AG04450 (cell line): ENCODE results near the gene PFN1. TPM values are rescaled to one million over a fixed set of nuclear protein-coding genes. Genes with fewer than 3 reads are reported as not detected.

Experiments
- CTCF ChIA-PET: fragments of 300-600, 350-600 bp; formaldehyde crosslinking; extraction: SDS; loops from one replicate; lab custom pipeline; 2022; ENCODE audit warnings: antibody characterized with exemption, inconsistent platforms; lab: Charles Lee
- POLR2A ChIA-PET: fragments of 350-600 bp; formaldehyde crosslinking; extraction: SDS; loops from one replicate; lab custom pipeline; 2021; ENCODE audit warnings: antibody characterized with exemption, inconsistent platforms; lab: Yijun Ruan, JAX
- DNase-seq: peaks from one replicate; pipeline ENCODE4 v3.0.0-alpha.2; 2011; ENCODE audit warnings: low read depth, low spot score
- H3K27ac ChIP-seq: one replicate; pipeline ENCODE4 v1.5.1; 2012; ENCODE audit warnings: low read depth, low read length, control low read depth
- H3K27me3 ChIP-seq: one replicate; pipeline ENCODE4 v1.6.0; 2012; ENCODE audit warnings: low read length; ENCODE audit not compliant: control insufficient read depth, insufficient read depth
- H3K4me3 ChIP-seq: 2 replicates; pipeline ENCODE4 v1.5.1; 2011; ENCODE audit warnings: mild to moderate bottlenecking, low read depth, low read length, control low read depth
- H3K9me3 ChIP-seq: 2 replicates; pipeline ENCODE4 v1.5.1; 2012; ENCODE audit warnings: low read length; ENCODE audit not compliant: control insufficient read depth, insufficient read depth
- CTCF ChIP-seq: IDR thresholded peaks from 2 replicates; pipeline ENCODE4 v1.5.1; 2011; ENCODE audit warnings: low read depth, low read length, control low read depth, inconsistent platforms
- polyA plus RNA-seq: library from polyadenylated mRNA; depleted of rRNA; stranded (reverse); fragments of >200 nt; gene quantifications from 2 replicates; pipeline ENCODE4 v1.2.3, GENCODE V29; 2011

The PFN1 gene
- polyA plus RNA-seq, 1 experiment, result 1,141 TPM

GRCh38 chr17:4986951-4987766 is 38.8 kb upstream of the PFN1 start, which contains the start of gene CAMTA2:
CAMTA2 (minus strand) TSS chr17:4987675; CDS start chr17:4986222, 1,453 bp downstream.
- peak; percentile 62 for TF ChIP-seq CTCF

GRCh38 chr17:4986403-4986802 is 38.1 kb upstream of the PFN1 start:
- TF ChIP-seq CTCF, result no peak
- Histone ChIP-seq H3K27me3 (no peaks in the 10 kb centered on the region), H3K27ac (no peak overlapping the region), H3K4me3 (peak overlapping the region; percentile 85), H3K9me3 (no peaks in the 10 kb centered on the region; the same call in 1 of the 2 replicates)
- CTCF ChIA-PET, result interaction anchor here (0.8 to 1.9 kb wide), 5 partner anchors 8 to 77 kb away, joined by 3 to 6 read pairs (median 3); no protein-coding TSS in a partner anchor
- POLR2A ChIA-PET, result interaction anchor here (1.2 to 3.1 kb wide), 3 partner anchors 11 to 73 kb away, joined by 5 to 11 read pairs (median 6); partner anchors contain the start of genes INCA1, KIF1C and SPAG7
- DNase-seq, result no peak

More at GRCh38 chr17:4986951-4987766, 38.8 kb upstream of the PFN1 start, which contains the start of gene CAMTA2:
- no peak for DNase-seq
- peak within 1 kb of the TSS; percentile 52 for H3K27ac ChIP-seq
- POLR2A ChIA-PET, result interaction anchor here (1.2 to 3.1 kb wide), 4 partner anchors 10 to 72 kb away, joined by 4 to 11 read pairs (median 6); partner anchors contain the start of genes INCA1, KIF1C and SPAG7
- H3K27me3 ChIP-seq, result no peaks in the 10 kb centered on the region
- H3K9me3 ChIP-seq, result no peaks in the 10 kb centered on the region; the same call in 1 of the 2 replicates
- peak within 1 kb of the TSS; percentile 85 for H3K4me3 ChIP-seq
- CTCF ChIA-PET, result interaction anchor here (0.7 to 1.9 kb wide), 12 partner anchors 8 to 78 kb away, joined by 3 to 6 read pairs (median 4); partner anchors contain the start of genes INCA1, KIF1C and SLC25A11

- POLR2A ChIA-PET, result no interaction called here
- no peaks in the 10 kb centered on the region for H3K27me3 ChIP-seq
- no peak for TF ChIP-seq CTCF
- H3K9me3 ChIP-seq, result no peaks in the 10 kb centered on the region
- H3K4me3 ChIP-seq, result no peak overlapping the region
- CTCF ChIA-PET, result no interaction called here
- no peak overlapping the region for H3K27ac ChIP-seq
- DNase-seq, result no peak
Measured at GRCh38 chr17:4982305-4982704, 34.0 kb upstream of the PFN1 start.

- no peaks in the 10 kb centered on the region for H3K27me3 ChIP-seq
- TF ChIP-seq CTCF, result peak; percentile 71
- no peak overlapping the region for H3K4me3 ChIP-seq
- H3K9me3 ChIP-seq, result no peaks in the 10 kb centered on the region
- ChIA-PET CTCF (interaction anchor here (0.6 to 3.5 kb wide), 13 partner anchors 9 to 81 kb away, joined by 3 to 46 read pairs (median 4); partner anchors contain the start of gene SLC52A1), POLR2A (no interaction called here)
- no peak overlapping the region for H3K27ac ChIP-seq
- no peak for DNase-seq
Measured at GRCh38 chr17:4980644-4981216, 32.4 kb upstream of the PFN1 start.
